Left ventricle myocardium superior (tissue), 1 donor: Measurements from ENCODE around the gene SLC36A1. TPM values are rescaled to one million over a fixed set of nuclear protein-coding genes. Genes with fewer than 3 reads are reported as not detected.

ENCODE experiments used
- ATAC-seq: fragments of 200-7000 bp; cut with Tn5 transposase; one replicate; pipeline ENCODE4 v1.9.1; 2020; ENCODE audit warnings: mild to moderate bottlenecking, moderate library complexity
- DNase-seq: peaks from one replicate; pipeline ENCODE4 v3.0.0-alpha.2; 2020
- intact Hi-C: fragments of 100-400 bp; cut with micrococcal nuclease; formaldehyde crosslinking; loops from one replicate; pipeline ENCODE4 v1.11.0; 2022
- microRNA-seq: library from miRNA; unstranded; fragments of <30 nt; microRNA quantifications from one replicate; pipeline ENCODE4 v1.2.0, GENCODE V29; 2020; ENCODE audit warnings: borderline number of aligned reads
- total RNA-seq: library from RNA; stranded (reverse); fragmentation: NEBNext Ultra II Directional; extraction: Animal tissue kit (Norgen Biotek cat#: 25700); gene quantifications from one replicate; pipeline ENCODE4 v1.2.1, GENCODE V29; 2021
- donor health status: DM: no; HTN: yes; CAD: no; lungs with severe emphysema.

The SLC36A1 gene
- total RNA-seq, 1 donor from 2014 or later = 4.1 TPM

- DNase-seq = no peak
- ATAC-seq = no peak
- intact Hi-C loops = no loop called here
These were observed 69.9 kb downstream of the SLC36A1 start for GRCh38 chr5:151517122-151517920.

- ATAC-seq (peak; percentile 81), DNase-seq (no peak)
- intact Hi-C loops = loop anchor here (5.0 kb wide), 1 partner anchor 127 kb away; no protein-coding TSS in a partner anchor
These were observed 72.9 kb downstream of the SLC36A1 start for GRCh38 chr5:151520294-151520693.

DNA sequence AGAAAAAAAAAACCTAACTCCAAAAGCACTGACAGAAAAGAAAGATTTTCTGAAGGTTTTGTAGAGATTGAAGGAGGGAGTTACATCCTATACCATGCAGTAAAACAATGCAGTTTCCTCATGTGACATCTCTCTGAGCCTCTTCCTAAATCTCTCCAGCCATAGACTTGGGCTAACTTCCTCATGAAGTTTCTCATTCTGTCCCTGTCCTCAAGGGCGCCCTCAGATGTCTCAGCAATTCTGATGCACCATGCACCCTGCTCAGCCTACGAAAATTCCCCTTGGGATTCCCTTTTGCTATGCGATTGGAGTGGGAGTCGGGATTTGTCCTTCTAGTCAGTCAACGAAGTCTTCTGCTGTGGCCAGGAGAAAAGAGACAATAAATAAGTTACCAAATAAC, 74.8 kb downstream of the SLC36A1 start:
- no peak for ATAC-seq
- intact Hi-C loops = loop anchor here (5.0 kb wide), 1 partner anchor 125 kb away; no protein-coding TSS in a partner anchor

DNA sequence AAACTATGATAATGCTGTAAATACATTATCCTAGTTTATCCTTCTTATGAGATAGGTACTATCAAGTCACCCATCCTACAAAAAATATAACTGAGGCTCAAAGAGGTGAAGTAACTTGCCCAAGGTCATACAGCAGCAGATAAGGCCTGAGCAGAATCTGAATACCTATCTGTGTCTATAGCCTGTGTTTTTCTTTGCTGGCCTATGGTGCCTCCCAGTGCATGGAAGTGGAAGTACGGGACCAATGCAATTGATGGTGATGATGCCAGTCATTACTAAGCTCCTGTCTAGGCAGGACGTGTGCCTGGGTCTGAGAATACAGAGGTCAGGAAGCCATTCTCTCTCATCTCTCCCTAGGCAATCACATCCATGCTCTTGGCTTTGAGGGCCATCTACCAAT, 75.9 kb downstream of the SLC36A1 start:
- ATAC-seq (peak; percentile 40), DNase-seq (no peak)

More for the DNA sequence above, 74.8 kb downstream of the SLC36A1 start:
- DNase-seq = no peak

GRCh38 chr5:151528153-151528552, 80.8 kb downstream of the SLC36A1 start:
- DNase-seq (no peak), ATAC-seq (no peak)
- intact Hi-C loops = no loop called here

More for the DNA sequence above, 75.9 kb downstream of the SLC36A1 start:
- intact Hi-C loops = loop anchor here (5.0 kb wide), 1 partner anchor 124 kb away; no protein-coding TSS in a partner anchor

- intact Hi-C loops = no loop called here
- DNase-seq (no peak), ATAC-seq (no peak)
These were observed 81.6 kb downstream of the SLC36A1 start for GRCh38 chr5:151528996-151529395.

DNA sequence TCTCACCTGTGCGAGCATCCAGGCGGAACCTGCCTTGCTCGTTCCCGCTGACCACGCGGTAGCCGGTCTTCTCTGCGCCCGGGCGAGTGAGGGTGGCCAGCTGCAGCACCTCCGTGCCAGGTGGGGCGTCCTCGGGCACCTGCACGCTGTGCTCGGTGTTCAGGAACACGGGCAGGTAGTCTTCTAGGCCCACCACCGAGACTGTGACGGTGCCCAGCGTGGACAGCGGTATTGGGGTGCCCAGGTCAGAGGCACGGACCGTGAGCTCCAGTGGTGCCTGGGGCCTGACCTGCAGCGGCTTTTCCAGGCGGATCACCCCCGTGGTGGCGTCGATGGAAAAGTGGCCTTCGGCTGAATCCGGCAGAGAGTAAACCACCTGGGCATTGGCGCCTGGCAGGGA, 84.2 kb downstream of the SLC36A1 start:
- ATAC-seq = no peak
- intact Hi-C loops = no loop called here

DNA sequence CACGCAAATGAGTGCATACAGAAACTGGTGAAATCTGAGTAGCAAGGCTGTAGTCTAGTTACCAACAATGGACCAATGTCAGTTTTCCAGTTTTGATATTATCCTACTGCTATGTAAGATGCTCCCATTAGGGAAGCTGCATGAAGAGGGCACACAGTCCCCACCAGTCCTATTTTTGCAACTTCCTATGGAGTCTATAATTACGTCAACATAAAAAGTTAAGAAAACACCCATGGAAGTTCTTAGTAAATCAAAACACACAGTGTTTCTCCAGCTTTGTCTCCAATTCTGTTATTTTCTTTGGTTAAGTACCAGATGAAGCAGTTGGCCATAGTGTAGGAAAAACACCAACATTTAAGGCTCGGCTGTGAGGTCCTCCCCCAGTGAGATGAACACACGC, 85.0 kb downstream of the SLC36A1 start:
- intact Hi-C loops = no loop called here
- ATAC-seq (no peak), DNase-seq (no peak)

More for the DNA sequence above, 84.2 kb downstream of the SLC36A1 start:
- DNase-seq = no peak

DNA sequence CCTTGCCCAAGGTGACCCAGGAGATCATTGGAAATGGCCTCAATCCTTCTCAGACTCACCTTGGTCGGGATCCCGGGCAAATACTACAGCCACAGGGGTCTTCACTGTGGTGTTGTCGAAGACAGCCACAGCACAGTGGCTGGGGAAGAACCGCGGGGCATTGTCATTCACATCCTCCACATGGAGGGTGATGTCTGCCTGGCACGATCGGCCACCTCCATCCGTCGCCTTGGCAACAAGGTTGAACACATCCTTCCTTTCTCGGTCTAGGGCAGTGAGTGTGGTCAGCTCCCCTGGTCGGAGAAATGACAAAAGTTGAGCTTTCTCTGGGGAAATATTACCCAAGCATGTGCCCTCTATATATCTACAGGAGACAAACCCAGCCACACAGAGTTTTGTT, 86.9 kb downstream of the SLC36A1 start:
- ATAC-seq (no peak), DNase-seq (no peak)
- intact Hi-C loops = no loop called here

DNA sequence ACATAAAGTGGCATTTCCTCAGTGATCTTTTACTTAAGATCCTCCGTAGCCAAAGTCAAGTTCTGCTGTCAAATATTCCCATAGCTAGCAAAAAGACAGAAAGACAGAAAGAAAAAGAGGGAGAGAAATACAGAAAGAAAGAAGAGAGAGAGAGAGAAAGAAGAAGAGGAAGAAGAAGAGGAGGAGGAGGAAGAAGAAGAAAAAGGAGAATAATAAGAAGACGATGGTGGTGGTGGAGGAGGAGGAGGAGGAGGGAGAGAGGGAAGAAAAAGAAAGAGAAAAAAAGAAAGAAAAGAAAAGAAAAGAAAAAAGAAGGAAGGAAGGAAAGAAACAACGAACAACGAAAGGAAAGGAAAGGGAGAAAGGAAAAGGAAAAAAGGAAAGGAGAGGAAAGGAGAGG, 89.6 kb downstream of the SLC36A1 start:
- DNase-seq (no peak), ATAC-seq (no peak)
- intact Hi-C loops = no loop called here

DNA sequence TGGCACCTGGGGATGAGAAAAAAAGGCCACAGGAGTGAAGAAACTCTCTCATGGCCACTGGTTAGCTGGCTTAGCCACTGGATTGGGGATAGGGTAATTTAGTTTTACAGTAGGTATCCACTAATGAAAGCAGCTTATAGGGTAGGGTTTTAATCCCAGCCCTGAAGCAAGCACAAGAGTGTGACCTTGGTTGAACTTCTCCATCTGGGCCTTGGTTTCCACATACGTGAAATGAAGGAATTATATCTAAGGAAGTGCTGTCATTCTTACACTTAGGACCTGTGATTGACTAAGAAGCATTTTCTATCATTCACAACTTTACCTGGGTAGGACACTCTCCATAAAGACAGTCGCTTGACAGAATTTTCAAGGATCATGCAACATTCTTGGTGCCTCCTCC, 94.2 kb downstream of the SLC36A1 start:
- no peak for DNase-seq
- intact Hi-C loops = no loop called here
- no peak for ATAC-seq

Small RNA genes within 50 kb of the gene (microRNA-seq; reads per million reads assigned to microRNA genes)
- gene MIR6499 = not detected

Other genes with a start within 250 kb of the SLC36A1 start
- 178 TPM for gene CCDC69, start 223.5 kb upstream of the SLC36A1 start, total RNA-seq
- gene GM2A, start 194.4 kb upstream of the SLC36A1 start, total RNA-seq = 32.1 TPM
- gene SLC36A3, start 143.8 kb upstream of the SLC36A1 start, total RNA-seq = not detected
- 0.22 TPM for gene SLC36A2, start 100.0 kb upstream of the SLC36A1 start, total RNA-seq
- not detected for gene FAT2, start 143.7 kb downstream of the SLC36A1 start, total RNA-seq
- 439 TPM for gene SPARC, start 239.3 kb downstream of the SLC36A1 start, total RNA-seq